ENCODE data around the gene MARS1. TPM values are rescaled to one million over a fixed set of nuclear protein-coding genes. Genes with fewer than 3 reads are reported as not detected.
"Not testable (repeated sequence)": the region's sequence is repeated elsewhere in the genome, so short reads cannot be mapped to it uniquely, and the experiment has no call there.

The MARS1 gene
- total and polyA plus RNA-seq, 8 donors: 92.5 to 168 (median 110) TPM

DNA sequence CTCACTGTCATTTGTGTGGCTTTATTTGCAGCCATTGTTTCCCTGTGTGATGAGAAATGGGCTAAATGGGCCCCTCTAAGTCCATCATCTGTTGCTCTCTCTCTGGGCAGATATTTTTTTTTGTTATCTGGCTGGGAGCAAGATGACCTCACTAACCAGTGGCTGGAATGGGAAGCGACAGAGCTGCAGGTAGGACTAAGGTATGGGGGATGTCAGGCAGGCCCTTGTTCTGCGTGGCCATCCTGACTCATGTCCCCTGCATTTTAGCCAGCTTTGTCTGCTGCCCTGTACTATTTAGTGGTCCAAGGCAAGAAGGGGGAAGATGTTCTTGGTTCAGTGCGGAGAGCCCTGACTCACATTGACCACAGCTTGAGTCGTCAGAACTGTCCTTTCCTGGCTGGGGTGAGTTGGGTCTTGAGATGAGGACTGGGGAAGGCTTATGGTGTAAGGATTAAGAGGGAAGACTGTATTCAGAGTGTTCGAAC, 1.3 kb downstream of the MARS1 start:
- Histone ChIP-seq H3K4me1 (peaks cover 0 to 21% of the 10 kb centered on the region in 2 donors), H3K4me3 (peak overlapping the region in 1 of 2 donors; percentile 96), H3K9me3 (no peaks in the 10 kb centered on the region), H3K27ac (no peak overlapping the region), H3K27me3 (no peaks in the 10 kb centered on the region), H3K36me3 (peaks cover 0 to 42% of the 10 kb centered on the region in 2 donors)
- ATAC-seq (no peak), DNase-seq (no peak)
- TF ChIP-seq, protein P1, sequence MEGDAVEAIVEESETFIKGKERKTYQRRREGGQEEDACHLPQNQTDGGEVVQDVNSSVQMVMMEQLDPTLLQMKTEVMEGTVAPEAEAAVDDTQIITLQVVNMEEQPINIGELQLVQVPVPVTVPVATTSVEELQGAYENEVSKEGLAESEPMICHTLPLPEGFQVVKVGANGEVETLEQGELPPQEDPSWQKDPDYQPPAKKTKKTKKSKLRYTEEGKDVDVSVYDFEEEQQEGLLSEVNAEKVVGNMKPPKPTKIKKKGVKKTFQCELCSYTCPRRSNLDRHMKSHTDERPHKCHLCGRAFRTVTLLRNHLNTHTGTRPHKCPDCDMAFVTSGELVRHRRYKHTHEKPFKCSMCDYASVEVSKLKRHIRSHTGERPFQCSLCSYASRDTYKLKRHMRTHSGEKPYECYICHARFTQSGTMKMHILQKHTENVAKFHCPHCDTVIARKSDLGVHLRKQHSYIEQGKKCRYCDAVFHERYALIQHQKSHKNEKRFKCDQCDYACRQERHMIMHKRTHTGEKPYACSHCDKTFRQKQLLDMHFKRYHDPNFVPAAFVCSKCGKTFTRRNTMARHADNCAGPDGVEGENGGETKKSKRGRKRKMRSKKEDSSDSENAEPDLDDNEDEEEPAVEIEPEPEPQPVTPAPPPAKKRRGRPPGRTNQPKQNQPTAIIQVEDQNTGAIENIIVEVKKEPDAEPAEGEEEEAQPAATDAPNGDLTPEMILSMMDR (IDR thresholded peaks at IDR 0.05): no peak
- intact Hi-C loops (cut with DNase I): no loop called here

DNA sequence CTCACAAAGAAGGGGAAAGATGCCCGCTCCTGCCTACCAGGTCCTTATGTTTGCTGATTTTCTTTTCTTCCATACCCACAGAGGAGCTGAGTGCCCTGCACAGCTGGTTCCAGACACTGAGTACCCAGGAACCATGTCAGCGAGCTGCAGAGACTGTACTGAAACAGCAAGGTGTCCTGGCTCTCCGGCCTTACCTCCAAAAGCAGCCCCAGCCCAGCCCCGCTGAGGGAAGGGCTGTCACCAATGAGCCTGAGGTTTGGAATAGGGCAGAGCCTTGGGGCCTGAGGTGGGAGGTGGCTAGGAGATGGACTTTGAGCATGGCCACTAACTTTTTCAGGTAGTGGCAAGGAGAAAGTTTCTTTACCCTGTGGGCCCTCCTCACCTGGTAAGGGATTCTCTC, 2.3 kb downstream of the MARS1 start:
- Histone ChIP-seq H3K27ac (no peak overlapping the region), H3K4me3 (no peak overlapping the region), H3K36me3 (peaks cover 0 to 49% of the 10 kb centered on the region in 2 donors), H3K9me3 (no peaks in the 10 kb centered on the region), H3K27me3 (no peaks in the 10 kb centered on the region), H3K4me1 (peaks cover 0 to 21% of the 10 kb centered on the region in 2 donors)
- ATAC-seq (no peak), DNase-seq (no peak)
- TF ChIP-seq, protein P1 (IDR thresholded peaks at IDR 0.05): no peak
- intact Hi-C loops (cut with DNase I): no loop called here

DNA sequence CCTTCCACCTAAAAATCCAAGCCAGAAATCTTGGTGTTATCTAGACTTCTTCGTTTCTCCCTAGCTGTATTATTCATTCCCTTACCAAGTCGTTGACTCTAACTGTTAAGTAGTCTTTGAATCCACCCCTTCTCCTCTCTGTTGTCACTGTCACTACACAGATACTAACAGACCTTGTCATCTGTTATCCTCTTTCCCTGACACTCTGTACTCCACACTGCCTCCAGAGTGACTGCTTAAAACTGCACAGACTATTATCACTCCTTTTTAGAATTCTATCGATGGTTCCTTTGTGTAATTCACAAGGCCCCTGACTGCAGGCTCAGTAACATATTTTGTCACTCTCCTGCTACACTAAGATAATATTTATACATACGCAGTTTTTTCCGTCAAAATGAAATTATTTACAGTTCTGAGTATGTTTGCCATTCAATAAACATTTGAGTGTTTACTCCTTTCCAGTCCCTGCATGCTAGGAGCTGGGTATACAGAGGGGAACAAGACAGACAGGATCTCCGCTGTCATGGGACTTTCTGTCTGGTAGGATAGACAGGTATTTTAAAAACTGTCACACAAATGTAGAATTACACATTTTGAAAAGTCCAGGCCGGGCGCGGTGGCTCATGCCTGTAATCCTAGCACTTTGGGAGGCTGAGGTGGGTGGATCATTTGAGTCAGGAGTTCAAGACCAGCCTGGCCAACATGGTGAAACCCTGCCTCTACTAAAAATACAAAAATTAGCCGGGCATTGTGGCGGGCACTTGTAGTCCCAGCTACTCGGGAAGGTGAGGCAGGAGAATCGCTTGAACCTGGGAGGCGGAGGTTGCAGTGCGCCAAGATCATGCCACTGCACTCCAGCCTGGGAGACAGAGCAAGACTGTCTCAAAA, 3.8 kb downstream of the MARS1 start:
- H3K27me3 ChIP-seq: no peaks in the 10 kb centered on the region
- peaks cover 0 to 21% of the 10 kb centered on the region in 2 donors for H3K4me1 ChIP-seq
- H3K36me3 ChIP-seq: peaks cover 0 to 64% of the 10 kb centered on the region in 2 donors
- ATAC-seq (no peak), DNase-seq (no peak)
- TF ChIP-seq, protein P1 (IDR thresholded peaks at IDR 0.05): no peak
- H3K9me3 ChIP-seq: no peaks in the 10 kb centered on the region
- no peak overlapping the region for H3K4me3 ChIP-seq
- intact Hi-C loops (cut with DNase I): no loop called here
- no peak overlapping the region for H3K27ac ChIP-seq

DNA sequence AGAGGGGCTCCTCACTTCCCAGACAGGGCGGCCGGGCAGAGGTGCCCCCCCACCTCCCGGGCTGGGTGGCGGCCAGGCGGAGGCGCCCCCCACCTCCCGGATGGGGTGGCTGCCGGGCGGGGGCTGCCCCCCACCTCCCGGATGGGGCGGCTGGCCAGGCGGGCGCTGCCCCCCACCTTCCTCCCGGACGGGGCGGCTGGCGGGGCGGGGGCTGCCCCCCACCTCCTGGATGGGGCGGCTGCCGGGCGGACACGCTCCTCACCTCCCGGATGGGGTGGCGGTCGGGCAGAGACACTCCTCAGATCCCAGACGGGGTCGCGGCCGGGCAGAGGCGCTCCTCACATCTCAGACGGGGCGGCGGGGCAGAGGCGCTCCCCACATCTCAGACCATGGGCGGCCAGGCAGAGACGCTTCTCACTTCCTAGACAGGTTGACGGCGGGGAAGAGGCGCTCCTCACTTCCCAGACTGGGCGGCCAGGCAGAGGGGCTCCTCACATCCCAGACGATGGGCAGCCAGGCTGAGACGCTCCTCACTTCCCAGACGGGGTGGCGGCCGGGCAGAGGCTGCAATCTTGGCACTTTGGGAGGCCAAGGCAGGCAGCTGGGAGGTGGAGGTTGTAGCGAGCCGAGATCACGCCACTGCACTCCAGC, 7.3 kb downstream of the MARS1 start:
- H3K36me3 ChIP-seq: peaks cover 0 to 81% of the 10 kb centered on the region in 2 donors
- H3K27ac ChIP-seq; intact Hi-C loops (cut with DNase I); H3K27me3 ChIP-seq; H3K9me3 ChIP-seq; ATAC-seq; DNase-seq; H3K4me3 ChIP-seq; H3K4me1 ChIP-seq: not testable (repeated sequence)

DNA sequence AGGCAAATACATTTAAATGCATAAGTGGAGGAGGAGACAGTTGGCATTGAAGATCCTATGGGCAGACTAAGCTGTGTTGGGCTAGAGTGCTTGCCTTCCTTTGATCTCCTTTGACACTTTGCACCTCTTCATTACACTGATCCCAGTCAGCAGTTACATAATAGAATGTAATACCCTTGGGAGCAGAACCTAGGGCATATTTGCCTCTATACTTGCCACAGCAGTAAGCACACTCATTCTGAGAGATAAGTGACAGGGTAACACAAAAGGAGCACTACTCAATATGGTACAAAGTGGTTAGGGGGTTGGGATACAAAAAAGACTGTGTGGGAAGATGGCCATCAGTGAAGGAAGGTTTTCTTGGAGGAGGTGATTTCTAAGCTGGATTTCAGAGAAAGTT, 9.0 kb downstream of the MARS1 start:
- intact Hi-C loops (cut with DNase I): no loop called here
- Histone ChIP-seq H3K4me3 (no peak overlapping the region), H3K4me1 (peaks cover 0 to 8% of the 10 kb centered on the region in 2 donors), H3K27ac (no peak overlapping the region), H3K36me3 (peaks cover 0 to 81% of the 10 kb centered on the region in 2 donors), H3K27me3 (no peaks in the 10 kb centered on the region), H3K9me3 (no peaks in the 10 kb centered on the region)
- TF ChIP-seq, protein P1 (IDR thresholded peaks at IDR 0.05): no peak
- no peak for ATAC-seq
- DNase-seq: no peak

Measured in left lung (tissue), 10 donors.